ENCODE data around the gene STEEP1.
A peak's percentile ranks its signal among the peaks of the same experiment; 100 is the strongest.

The STEEP1 gene

DNA sequence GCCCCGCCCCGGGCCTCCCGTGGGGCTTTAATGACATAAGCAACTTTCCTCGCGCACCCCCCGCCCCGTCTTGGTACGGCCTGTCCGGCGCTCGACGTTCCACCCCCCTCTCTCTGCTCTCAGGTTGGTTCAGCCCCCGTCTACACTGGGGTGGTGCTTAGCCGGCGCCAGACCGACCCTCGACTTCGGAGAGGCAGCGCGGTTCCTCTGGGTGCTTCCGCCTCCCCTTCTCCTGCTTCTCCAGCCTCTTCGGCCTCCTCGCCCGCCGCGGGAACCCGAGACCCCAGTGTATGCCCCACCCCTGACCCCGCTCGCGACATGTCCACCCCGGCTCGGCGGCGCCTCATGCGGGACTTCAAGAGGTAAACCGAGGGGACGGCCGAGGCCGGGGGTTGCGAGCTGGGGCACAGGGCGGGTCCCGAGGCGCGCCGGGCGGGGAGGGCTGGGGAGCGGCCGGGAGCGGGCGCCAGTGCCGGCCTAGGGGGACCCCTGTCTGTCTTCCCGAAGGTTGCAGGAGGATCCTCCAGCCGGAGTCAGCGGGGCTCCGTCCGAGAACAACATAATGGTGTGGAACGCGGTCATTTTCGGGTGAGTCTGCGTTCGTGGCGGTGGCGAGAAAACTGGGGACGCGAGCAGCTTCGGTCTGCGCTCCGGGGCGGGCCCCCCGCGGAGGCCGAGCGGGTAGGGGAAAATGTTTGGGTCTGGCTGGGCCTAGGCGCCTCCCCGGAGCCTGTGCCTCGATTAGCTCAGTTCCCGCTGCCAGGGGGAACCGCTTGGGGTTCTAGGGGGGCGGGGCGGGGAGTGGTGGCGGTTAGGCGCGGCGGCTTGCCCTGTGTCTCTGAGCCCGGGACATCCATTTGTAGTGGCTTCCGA, 9.4 kb upstream of the STEEP1 start, which contains the start of gene UBE2A:
Gene UBE2A, plus strand, starts transcription at position 170 of the 873 bp plus-strand sequence. Its CDS starts 149 bp downstream, at position 319.
- H3K4me1 ChIP-seq (ENCODE audit: insufficient read depth, low read length): no peaks in the 10 kb centered on the region; the same call in 1 of the 2 replicates
- H3K36me3 ChIP-seq (ENCODE audit: insufficient read depth, low read depth, low read length): peaks cover 18% of the 10 kb centered on the region; the same call in 1 of the 2 replicates
- H3K9me3 ChIP-seq (ENCODE audit: insufficient read depth, low read depth, low read length): no peaks in the 10 kb centered on the region
- no peak within 1 kb of the TSS for H3K27ac ChIP-seq (ENCODE audit: low read length)
- H3K9ac ChIP-seq (ENCODE audit: low read depth, low read length): peak within 1 kb of the TSS; percentile 80; the same call in 1 of the 2 replicates
- no peaks in the 10 kb centered on the region for H3K27me3 ChIP-seq (ENCODE audit: insufficient read depth, low read length)
- peak within 1 kb of the TSS; percentile 78 for H3K4me3 ChIP-seq (ENCODE audit: low read length)

DNA sequence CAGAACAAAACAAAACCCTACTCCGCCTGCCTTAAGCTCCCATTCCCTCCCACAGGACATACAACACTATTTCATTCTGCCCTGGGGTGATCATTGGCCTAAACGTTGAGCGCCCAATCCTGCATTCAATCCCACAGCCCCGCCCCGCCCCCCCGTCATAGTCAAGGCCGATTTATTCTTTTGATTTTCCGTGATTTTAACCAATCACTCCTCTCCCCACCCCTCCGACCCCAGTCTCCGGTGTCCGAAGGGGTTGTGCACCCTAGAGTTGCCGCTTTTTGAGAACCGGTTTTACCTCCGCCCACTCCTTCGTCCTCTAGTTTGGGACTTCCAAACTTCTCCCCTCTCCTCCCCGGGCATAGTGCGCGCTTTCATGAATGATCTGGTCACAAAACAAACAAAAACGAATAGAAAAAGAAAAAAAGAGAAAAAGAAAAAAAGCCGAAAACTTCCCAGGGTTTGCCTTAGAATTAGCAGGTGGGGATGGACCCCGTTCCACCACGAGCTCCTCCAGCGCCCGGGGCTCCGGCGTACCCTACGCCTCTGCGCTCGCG, 8.7 kb upstream of the STEEP1 start:
- Histone ChIP-seq H3K27me3 (ENCODE audit: insufficient read depth, low read length) (no peaks in the 10 kb centered on the region), H3K36me3 (ENCODE audit: insufficient read depth, low read depth, low read length) (peaks cover 18% of the 10 kb centered on the region; the same call in 1 of the 2 replicates), H3K27ac (ENCODE audit: low read length) (no peak overlapping the region), H3K9ac (ENCODE audit: low read depth, low read length) (peak overlapping the region; percentile 58; the same call in 1 of the 2 replicates), H3K9me3 (ENCODE audit: insufficient read depth, low read depth, low read length) (no peaks in the 10 kb centered on the region), H3K4me1 (ENCODE audit: insufficient read depth, low read length) (no peaks in the 10 kb centered on the region; the same call in 1 of the 2 replicates), H3K4me3 (ENCODE audit: low read length) (peak overlapping the region; percentile 78)

DNA sequence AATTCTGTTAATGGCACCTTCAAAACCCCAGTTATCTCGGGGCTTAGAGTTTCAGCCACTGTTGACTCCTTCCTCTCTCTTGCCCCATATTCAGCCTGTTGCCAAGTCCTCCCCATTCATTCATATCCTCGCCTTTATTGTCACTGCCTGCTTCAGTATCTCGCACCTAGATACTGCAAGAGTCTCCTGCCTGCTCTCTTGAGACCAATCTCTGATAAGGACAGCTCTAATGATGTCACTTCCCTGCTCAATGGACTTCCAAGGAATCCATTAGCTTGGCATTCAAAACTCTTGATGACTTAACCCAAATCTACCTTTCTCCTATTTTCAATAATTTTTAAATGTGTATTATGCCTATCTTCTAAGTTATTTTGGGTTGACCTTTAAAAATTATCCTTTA, 8.0 kb upstream of the STEEP1 start:
- no peak overlapping the region for H3K27ac ChIP-seq (ENCODE audit: low read length)
- peak overlapping the region; percentile 58; the same call in 1 of the 2 replicates for H3K9ac ChIP-seq (ENCODE audit: low read depth, low read length)
- H3K9me3 ChIP-seq (ENCODE audit: insufficient read depth, low read depth, low read length): no peaks in the 10 kb centered on the region

DNA sequence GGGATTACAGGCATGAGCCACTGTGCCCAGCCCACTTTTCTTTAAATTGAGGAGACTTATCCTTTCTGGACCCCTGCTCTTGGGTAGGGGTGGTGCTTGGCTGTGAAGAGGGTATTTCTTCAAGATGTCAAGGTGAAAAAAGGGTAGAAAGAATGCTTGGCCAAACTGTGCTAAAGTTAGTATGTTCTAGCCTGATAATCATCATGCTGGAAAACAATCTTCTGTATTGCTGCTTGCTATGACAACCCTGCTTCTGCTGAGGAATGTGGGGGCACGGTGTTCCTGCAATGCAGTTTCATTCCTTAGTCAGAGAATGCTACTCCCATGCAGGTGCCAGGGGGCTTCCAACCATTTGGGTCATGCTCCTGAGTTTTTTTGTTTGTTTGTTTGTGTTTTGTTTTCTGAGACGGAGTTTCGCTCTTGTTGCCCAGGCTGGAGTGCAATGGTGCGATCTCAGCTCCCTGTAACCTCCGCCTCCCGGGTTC, 5.2 kb upstream of the STEEP1 start:
- Histone ChIP-seq H3K36me3 (ENCODE audit: insufficient read depth, low read depth, low read length) (no peaks in the 10 kb centered on the region), H3K4me1 (ENCODE audit: insufficient read depth, low read length) (no peaks in the 10 kb centered on the region; the same call in 1 of the 2 replicates), H3K9me3 (ENCODE audit: insufficient read depth, low read depth, low read length) (no peaks in the 10 kb centered on the region), H3K4me3 (ENCODE audit: low read length) (no peak overlapping the region), H3K27ac (ENCODE audit: low read length) (no peak overlapping the region), H3K9ac (ENCODE audit: low read depth, low read length) (no peak overlapping the region), H3K27me3 (ENCODE audit: insufficient read depth, low read length) (no peaks in the 10 kb centered on the region)

More for the DNA sequence above, 8.0 kb upstream of the STEEP1 start:
- Histone ChIP-seq H3K4me3 (ENCODE audit: low read length) (peak overlapping the region; percentile 78), H3K27me3 (ENCODE audit: insufficient read depth, low read length) (no peaks in the 10 kb centered on the region), H3K36me3 (ENCODE audit: insufficient read depth, low read depth, low read length) (peaks cover 18% of the 10 kb centered on the region; the same call in 1 of the 2 replicates), H3K4me1 (ENCODE audit: insufficient read depth, low read length) (no peaks in the 10 kb centered on the region; the same call in 1 of the 2 replicates)

DNA sequence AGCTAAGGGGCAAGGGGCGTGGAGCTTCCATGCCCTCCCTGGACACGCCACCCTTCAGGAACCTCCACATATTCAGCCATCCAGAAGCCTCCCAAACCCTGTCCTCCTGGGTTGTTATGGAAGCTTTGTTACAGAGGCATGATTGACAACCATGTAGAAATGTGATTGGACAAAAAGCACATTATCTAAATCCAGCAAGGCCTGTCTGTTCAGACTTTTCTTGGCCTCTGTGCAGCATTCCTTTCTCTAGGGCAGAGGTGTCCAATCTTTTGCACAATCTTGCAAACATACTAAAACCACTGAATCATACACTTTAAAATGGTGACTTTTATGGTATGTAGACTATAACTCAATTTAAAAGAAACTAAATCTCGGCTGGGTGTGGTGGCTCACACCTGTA, 12.7 kb downstream of the STEEP1 start:
- Histone ChIP-seq H3K36me3 (ENCODE audit: insufficient read depth, low read depth, low read length) (no peaks in the 10 kb centered on the region), H3K27ac (ENCODE audit: low read length) (no peak overlapping the region), H3K4me3 (ENCODE audit: low read length) (no peak overlapping the region), H3K4me1 (ENCODE audit: insufficient read depth, low read length) (no peaks in the 10 kb centered on the region), H3K9ac (ENCODE audit: low read depth, low read length) (no peak overlapping the region), H3K27me3 (ENCODE audit: insufficient read depth, low read length) (no peaks in the 10 kb centered on the region), H3K9me3 (ENCODE audit: insufficient read depth, low read depth, low read length) (no peaks in the 10 kb centered on the region)

DNA sequence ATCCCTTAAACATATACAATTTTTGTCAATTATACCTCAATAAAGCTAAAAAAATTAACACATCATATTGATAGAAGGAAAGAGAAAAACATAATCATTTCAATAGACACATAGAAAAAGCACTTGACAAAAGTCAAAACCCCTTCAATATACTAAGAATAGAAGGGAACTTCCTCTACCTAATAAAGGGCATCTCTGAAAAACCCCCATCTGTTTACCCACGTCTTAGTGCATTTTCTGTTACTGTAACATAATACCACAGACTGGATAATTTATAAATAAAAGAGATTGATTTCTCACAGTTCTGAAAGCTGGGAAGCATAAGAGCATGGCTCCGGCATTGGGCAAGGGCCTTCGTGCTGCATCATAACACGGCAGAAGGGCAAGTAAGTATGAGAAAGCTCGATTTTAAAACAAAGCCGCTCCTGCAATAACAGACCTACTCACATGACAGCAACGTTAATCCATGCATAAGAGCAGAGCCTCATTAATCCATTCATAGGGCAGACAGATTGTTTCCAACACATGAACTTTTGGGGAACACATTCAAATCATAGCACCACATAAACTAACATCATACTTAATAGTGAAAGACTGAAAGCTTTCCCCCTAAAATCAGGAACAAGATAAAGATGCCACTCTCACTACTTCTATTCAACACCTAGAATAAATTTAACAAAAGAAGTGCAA, 15.7 kb downstream of the STEEP1 start:
- no peak overlapping the region for H3K4me3 ChIP-seq (ENCODE audit: low read length)
- H3K36me3 ChIP-seq (ENCODE audit: insufficient read depth, low read depth, low read length): no peaks in the 10 kb centered on the region
- no peak overlapping the region for H3K27ac ChIP-seq (ENCODE audit: low read length)
- no peaks in the 10 kb centered on the region for H3K27me3 ChIP-seq (ENCODE audit: insufficient read depth, low read length)
- H3K9ac ChIP-seq (ENCODE audit: low read depth, low read length): no peak overlapping the region
- H3K4me1 ChIP-seq (ENCODE audit: insufficient read depth, low read length): no peaks in the 10 kb centered on the region
- no peaks in the 10 kb centered on the region for H3K9me3 ChIP-seq (ENCODE audit: insufficient read depth, low read depth, low read length)

DNA sequence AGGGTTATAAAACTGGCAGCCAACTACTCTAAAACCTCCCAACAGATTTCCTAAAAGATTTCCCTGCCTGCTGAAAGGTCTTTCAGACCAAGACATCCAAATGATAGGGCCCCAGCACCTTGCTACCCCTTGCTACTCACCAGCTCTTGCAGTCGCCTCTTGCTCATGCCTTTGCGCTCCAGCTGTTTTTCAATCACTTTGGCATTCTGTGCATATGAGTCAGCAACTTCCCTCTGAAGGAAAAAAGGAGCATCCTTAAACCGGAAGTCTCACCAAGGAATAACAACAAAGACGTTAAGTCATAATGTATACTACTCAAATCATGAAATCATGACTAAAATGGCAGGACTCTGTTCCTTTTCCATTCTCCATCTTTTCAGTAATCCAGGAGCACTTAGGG, 24.0 kb downstream of the STEEP1 start:
- no peak overlapping the region for H3K27ac ChIP-seq (ENCODE audit: low read length)
- H3K4me3 ChIP-seq (ENCODE audit: low read length): no peak overlapping the region
- peaks cover 10% of the 10 kb centered on the region; the same call in 1 of the 2 replicates for H3K36me3 ChIP-seq (ENCODE audit: insufficient read depth, low read depth, low read length)
- H3K9me3 ChIP-seq (ENCODE audit: insufficient read depth, low read depth, low read length): no peaks in the 10 kb centered on the region
- H3K9ac ChIP-seq (ENCODE audit: low read depth, low read length): no peak overlapping the region
- H3K27me3 ChIP-seq (ENCODE audit: insufficient read depth, low read length): no peaks in the 10 kb centered on the region
- no peaks in the 10 kb centered on the region for H3K4me1 ChIP-seq (ENCODE audit: insufficient read depth, low read length)

DNA sequence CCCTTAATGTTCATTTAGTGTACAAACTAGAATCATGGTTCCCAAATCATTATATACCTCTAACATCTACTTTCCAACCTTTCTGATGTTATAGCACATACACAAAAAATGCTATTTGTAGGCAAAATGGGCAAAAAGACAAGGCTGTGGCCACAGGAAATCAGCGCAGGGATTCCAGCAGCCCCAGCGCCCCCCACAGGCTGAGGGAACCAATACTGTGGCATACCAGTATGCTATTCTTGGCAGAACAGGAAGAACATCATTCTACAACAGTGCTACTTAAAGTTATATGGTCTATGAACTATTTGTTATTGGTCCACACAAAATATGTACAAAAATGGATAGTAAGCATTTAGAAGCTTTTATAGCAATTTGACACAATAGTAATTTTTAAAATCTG, 25.3 kb downstream of the STEEP1 start:
- peaks cover 10% of the 10 kb centered on the region; the same call in 1 of the 2 replicates for H3K36me3 ChIP-seq (ENCODE audit: insufficient read depth, low read depth, low read length)
- H3K9ac ChIP-seq (ENCODE audit: low read depth, low read length): no peak overlapping the region
- no peak overlapping the region for H3K27ac ChIP-seq (ENCODE audit: low read length)
- no peaks in the 10 kb centered on the region for H3K27me3 ChIP-seq (ENCODE audit: insufficient read depth, low read length)
- no peaks in the 10 kb centered on the region for H3K9me3 ChIP-seq (ENCODE audit: insufficient read depth, low read depth, low read length)
- no peak overlapping the region for H3K4me3 ChIP-seq (ENCODE audit: low read length)
- H3K4me1 ChIP-seq (ENCODE audit: insufficient read depth, low read length): no peaks in the 10 kb centered on the region

GRCh38 chrX:119537487-119537886, 27.7 kb downstream of the STEEP1 start:
- no peak overlapping the region for H3K4me3 ChIP-seq (ENCODE audit: low read length)

GRCh38 chrX:119529345-119530276, 35.6 kb downstream of the STEEP1 start:
- no peaks in the 10 kb centered on the region for H3K27me3 ChIP-seq (ENCODE audit: insufficient read depth, low read length)
- H3K9ac ChIP-seq (ENCODE audit: low read depth, low read length): no peak overlapping the region
- no peaks in the 10 kb centered on the region for H3K36me3 ChIP-seq (ENCODE audit: insufficient read depth, low read depth, low read length)
- no peaks in the 10 kb centered on the region for H3K4me1 ChIP-seq (ENCODE audit: insufficient read depth, low read length)
- no peak overlapping the region for H3K27ac ChIP-seq (ENCODE audit: low read length)
- no peak overlapping the region for H3K4me3 ChIP-seq (ENCODE audit: low read length)
- H3K9me3 ChIP-seq (ENCODE audit: insufficient read depth, low read depth, low read length): no peaks in the 10 kb centered on the region

More at GRCh38 chrX:119537487-119537886, 27.7 kb downstream of the STEEP1 start:
- H3K36me3 ChIP-seq (ENCODE audit: insufficient read depth, low read depth, low read length): peaks cover 10% of the 10 kb centered on the region; the same call in 1 of the 2 replicates
- H3K9ac ChIP-seq (ENCODE audit: low read depth, low read length): no peak overlapping the region
- no peak overlapping the region for H3K27ac ChIP-seq (ENCODE audit: low read length)
- no peaks in the 10 kb centered on the region for H3K9me3 ChIP-seq (ENCODE audit: insufficient read depth, low read depth, low read length)
- H3K27me3 ChIP-seq (ENCODE audit: insufficient read depth, low read length): no peaks in the 10 kb centered on the region
- H3K4me1 ChIP-seq (ENCODE audit: insufficient read depth, low read length): no peaks in the 10 kb centered on the region

Data from iPS-20b (cell line).